GM18870 (cell line): ENCODE results near the gene LTBP1.
"Not testable (repeated sequence)": the region's sequence is repeated elsewhere in the genome, so short reads cannot be mapped to it uniquely, and the experiment has no call there.

ENCODE experiments used
- ATAC-seq: cut with Tn5 transposase; IDR thresholded peaks from one replicate; pipeline ENCODE4 v1.9.1; 2021; ENCODE audit warnings: moderate library complexity; ENCODE audit not compliant: unreplicated experiment

The LTBP1 gene

GRCh38 chr2:32958821-32959220, 12.1 kb downstream of the LTBP1 start:
- no peak for ATAC-seq

GRCh38 chr2:32960238-32960637, 13.5 kb downstream of the LTBP1 start:
- ATAC-seq, result no peak

GRCh38 chr2:32960647-32961403, 14.1 kb downstream of the LTBP1 start:
- ATAC-seq, result no peak

GRCh38 chr2:32962690-32963089, 15.9 kb downstream of the LTBP1 start:
- ATAC-seq, result no peak

GRCh38 chr2:32963941-32964340, 17.2 kb downstream of the LTBP1 start:
- no peak for ATAC-seq

- no peak for ATAC-seq
Measured at GRCh38 chr2:32965523-32966171, 18.9 kb downstream of the LTBP1 start.

GRCh38 chr2:32969444-32970162, 22.9 kb downstream of the LTBP1 start:
- no peak for ATAC-seq

- not testable (repeated sequence) for ATAC-seq
Measured at GRCh38 chr2:32973772-32974171, 27.0 kb downstream of the LTBP1 start.

GRCh38 chr2:32976409-32977063, 29.8 kb downstream of the LTBP1 start:
- no peak for ATAC-seq

GRCh38 chr2:32977228-32977758, 30.5 kb downstream of the LTBP1 start:
- ATAC-seq, result no peak

- ATAC-seq, result no peak
Measured at GRCh38 chr2:32981612-32982011, 34.9 kb downstream of the LTBP1 start.

- ATAC-seq, result not testable (repeated sequence)
Measured at GRCh38 chr2:32983193-32983924, 36.6 kb downstream of the LTBP1 start.

- no peak for ATAC-seq
Measured at GRCh38 chr2:32986480-32986879, 39.7 kb downstream of the LTBP1 start.

GRCh38 chr2:32988525-32988924, 41.8 kb downstream of the LTBP1 start:
- ATAC-seq, result no peak

GRCh38 chr2:32990556-32990955, 43.8 kb downstream of the LTBP1 start:
- ATAC-seq, result no peak

GRCh38 chr2:32991091-32991845, 44.5 kb downstream of the LTBP1 start:
- ATAC-seq, result no peak

- ATAC-seq, result no peak
Measured at GRCh38 chr2:32993005-32993539, 46.3 kb downstream of the LTBP1 start.

GRCh38 chr2:32997705-32998104, 51.0 kb downstream of the LTBP1 start:
- no peak for ATAC-seq

- no peak for ATAC-seq
Measured at GRCh38 chr2:33000986-33001385, 54.2 kb downstream of the LTBP1 start.
